ENCODE measurements around the gene SGF29. TPM values are rescaled to one million over a fixed set of nuclear protein-coding genes. Genes with fewer than 3 reads are reported as not detected.
"Not testable (repeated sequence)": the region's sequence is repeated elsewhere in the genome, so short reads cannot be mapped to it uniquely, and the experiment has no call there.

The SGF29 gene
- total and polyA plus RNA-seq, 4 donors = 17.8 to 46.6 (median 24.4) TPM

- Histone ChIP-seq H3K27me3 (ENCODE audit: control insufficient read depth in 3 of 3, insufficient read depth in 3 of 3, low read length in 2 of 3) (no peaks in the 10 kb centered on the region), H3K4me3 (no peak overlapping the region), H3K9me3 (ENCODE audit: control insufficient read depth in 4 of 4, insufficient read depth in 3 of 4, low read length in 3 of 4) (no peaks in the 10 kb centered on the region), H3K9ac (ENCODE audit: insufficient read depth in 1 of 2, low read length in 2 of 2) (no peak overlapping the region), H3K4me1 (ENCODE audit: control insufficient read depth in 5 of 5, insufficient read depth in 5 of 5, low read length in 5 of 5) (no peaks in the 10 kb centered on the region), H3K27ac (ENCODE audit: low read depth in 1 of 2, low read length in 1 of 2) (no peak overlapping the region), H3K36me3 (ENCODE audit: control insufficient read depth in 4 of 4, insufficient read depth in 4 of 4, low read length in 4 of 4) (no peaks in the 10 kb centered on the region)
- ATAC-seq (ENCODE audit: insufficient read depth, low FRiP score) (no peak), DNase-seq (no peak)
- no peak for TF ChIP-seq CTCF (IDR thresholded peaks at IDR 0.05; ENCODE audit: control extremely low read depth, extremely low read depth)
- WGBS, 2 donors = 73 to 77% methylated on average over 6 of the region's 6 CpGs
These were observed 29.0 kb upstream of the SGF29 start for GRCh38 chr16:28524681-28525171.

- WGBS, 2 donors = 88 to 90% methylated on average over 11 of the region's 11 CpGs
- TF ChIP-seq CTCF (IDR thresholded peaks at IDR 0.05; ENCODE audit: control extremely low read depth, extremely low read depth) = no peak
- no peak overlapping the region for H3K9ac ChIP-seq (ENCODE audit: insufficient read depth in 1 of 2, low read length in 2 of 2)
- H3K4me3 ChIP-seq = no peak overlapping the region
- no peaks in the 10 kb centered on the region for H3K36me3 ChIP-seq (ENCODE audit: control insufficient read depth in 4 of 4, insufficient read depth in 4 of 4, low read length in 4 of 4)
- H3K27ac ChIP-seq (ENCODE audit: low read depth in 1 of 2, low read length in 1 of 2) = no peak overlapping the region
- ATAC-seq (ENCODE audit: insufficient read depth, low FRiP score) (no peak), DNase-seq (no peak)
- H3K4me1 ChIP-seq (ENCODE audit: control insufficient read depth in 5 of 5, insufficient read depth in 5 of 5, low read length in 5 of 5) = no peaks in the 10 kb centered on the region
- H3K27me3 ChIP-seq (ENCODE audit: control insufficient read depth in 3 of 3, insufficient read depth in 3 of 3, low read length in 2 of 3) = no peaks in the 10 kb centered on the region
- no peaks in the 10 kb centered on the region for H3K9me3 ChIP-seq (ENCODE audit: control insufficient read depth in 4 of 4, insufficient read depth in 3 of 4, low read length in 3 of 4)
These were observed 27.3 kb upstream of the SGF29 start for GRCh38 chr16:28526201-28527099.

GRCh38 chr16:28527100-28527785 is 26.5 kb upstream of the SGF29 start:
- 94 to 96% methylated on average over 7 of the region's 7 CpGs for WGBS, 2 donors

GRCh38 chr16:28527985-28528384 is 25.7 kb upstream of the SGF29 start:
- Histone ChIP-seq H3K4me3 (no peak overlapping the region), H3K27ac (ENCODE audit: low read depth in 1 of 2, low read length in 1 of 2) (no peak overlapping the region), H3K9ac (ENCODE audit: insufficient read depth in 1 of 2, low read length in 2 of 2) (no peak overlapping the region), H3K9me3 (ENCODE audit: control insufficient read depth in 4 of 4, insufficient read depth in 3 of 4, low read length in 3 of 4) (no peaks in the 10 kb centered on the region), H3K27me3 (ENCODE audit: control insufficient read depth in 3 of 3, insufficient read depth in 3 of 3, low read length in 2 of 3) (no peaks in the 10 kb centered on the region), H3K4me1 (ENCODE audit: control insufficient read depth in 5 of 5, insufficient read depth in 5 of 5, low read length in 5 of 5) (peaks cover 0 to 1% (median 0%) of the 10 kb centered on the region in 5 donors), H3K36me3 (ENCODE audit: control insufficient read depth in 4 of 4, insufficient read depth in 4 of 4, low read length in 4 of 4) (no peaks in the 10 kb centered on the region)
- 90% methylated on average over 5 of the region's 5 CpGs for WGBS, 2 donors
- no peak for TF ChIP-seq CTCF (IDR thresholded peaks at IDR 0.05; ENCODE audit: control extremely low read depth, extremely low read depth)
- ATAC-seq (ENCODE audit: insufficient read depth, low FRiP score) (no peak), DNase-seq (no peak)

More at GRCh38 chr16:28527100-28527785, 26.5 kb upstream of the SGF29 start:
- H3K27me3 ChIP-seq (ENCODE audit: control insufficient read depth in 3 of 3, insufficient read depth in 3 of 3, low read length in 2 of 3); H3K4me1 ChIP-seq (ENCODE audit: control insufficient read depth in 5 of 5, insufficient read depth in 5 of 5, low read length in 5 of 5); DNase-seq; H3K9ac ChIP-seq (ENCODE audit: insufficient read depth in 1 of 2, low read length in 2 of 2); H3K4me3 ChIP-seq; H3K27ac ChIP-seq (ENCODE audit: low read depth in 1 of 2, low read length in 1 of 2); ATAC-seq (ENCODE audit: insufficient read depth, low FRiP score); H3K36me3 ChIP-seq (ENCODE audit: control insufficient read depth in 4 of 4, insufficient read depth in 4 of 4, low read length in 4 of 4); H3K9me3 ChIP-seq (ENCODE audit: control insufficient read depth in 4 of 4, insufficient read depth in 3 of 4, low read length in 3 of 4): not testable (repeated sequence)
